Suppressor macrophage (primary cell): ENCODE measurements around the gene SAMD10.
"Not testable (repeated sequence)": the region's sequence is repeated elsewhere in the genome, so short reads cannot be mapped to it uniquely, and the experiment has no call there.

ENCODE experiments used
- DNase-seq, 4 experiments: peaks; one replicate each; pipeline ENCODE4 v3.0.0-alpha.2; 2020 to 2022

SAMD10 gene

DNA sequence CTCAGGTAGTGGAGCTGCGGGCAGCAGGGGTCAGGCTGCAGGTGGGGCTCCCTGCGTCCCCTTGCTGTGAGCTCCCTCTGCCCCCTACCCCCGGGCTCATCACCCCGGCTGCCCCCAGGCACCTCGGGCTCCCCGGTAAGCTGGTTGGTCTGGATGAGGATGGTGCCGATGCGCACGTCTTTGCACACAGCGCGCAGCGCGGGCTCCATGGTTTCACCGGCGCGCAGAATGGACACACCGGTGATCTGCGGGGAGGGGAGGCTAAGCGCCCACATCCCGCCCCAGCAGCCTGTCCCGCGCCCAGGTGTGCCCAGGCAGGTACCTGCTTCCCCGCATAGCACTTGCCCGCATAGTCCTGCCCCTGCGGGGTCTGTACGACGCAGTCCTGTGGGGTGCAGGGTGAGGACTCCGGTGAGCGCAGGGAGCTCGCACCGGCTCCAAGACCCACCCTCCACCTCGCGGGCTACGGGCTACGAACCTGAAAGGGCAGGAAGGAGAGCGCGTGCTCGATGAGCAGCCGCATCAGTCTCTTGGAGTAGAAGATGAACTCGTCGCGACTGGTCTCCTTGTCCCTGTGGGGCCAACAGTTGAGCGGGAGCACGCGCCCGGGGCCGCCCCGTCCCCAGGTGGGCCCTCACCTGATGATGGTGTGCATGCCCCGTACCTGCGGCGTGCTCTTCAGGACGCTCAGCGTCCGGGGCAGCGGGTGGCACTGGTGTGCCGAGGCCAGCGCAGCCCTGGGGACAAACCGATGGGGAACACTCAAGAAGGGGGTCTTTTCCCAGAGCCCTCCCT is 38.8 kb downstream of the SAMD10 start:
- DNase-seq = no peak

DNA sequence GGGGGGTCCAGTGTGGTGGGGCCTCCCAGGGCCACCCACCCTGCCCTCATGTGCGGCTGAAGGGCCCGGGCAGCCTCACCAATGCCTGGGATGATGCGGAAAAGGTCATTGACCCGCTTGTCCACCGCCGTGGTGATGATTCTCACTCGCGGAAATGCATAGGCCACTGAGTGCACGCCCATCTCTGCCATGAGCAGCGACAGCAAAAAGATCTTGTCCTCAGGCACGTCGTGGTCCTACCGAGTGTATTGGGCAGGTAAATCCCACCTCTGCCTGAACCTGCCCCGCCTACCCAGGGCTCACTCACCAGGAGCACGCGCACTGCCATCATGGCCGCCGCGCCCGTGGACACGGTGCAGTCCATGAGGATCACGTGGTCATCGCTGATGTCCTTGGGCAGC is 39.4 kb downstream of the SAMD10 start:
- no peak for DNase-seq

DNA sequence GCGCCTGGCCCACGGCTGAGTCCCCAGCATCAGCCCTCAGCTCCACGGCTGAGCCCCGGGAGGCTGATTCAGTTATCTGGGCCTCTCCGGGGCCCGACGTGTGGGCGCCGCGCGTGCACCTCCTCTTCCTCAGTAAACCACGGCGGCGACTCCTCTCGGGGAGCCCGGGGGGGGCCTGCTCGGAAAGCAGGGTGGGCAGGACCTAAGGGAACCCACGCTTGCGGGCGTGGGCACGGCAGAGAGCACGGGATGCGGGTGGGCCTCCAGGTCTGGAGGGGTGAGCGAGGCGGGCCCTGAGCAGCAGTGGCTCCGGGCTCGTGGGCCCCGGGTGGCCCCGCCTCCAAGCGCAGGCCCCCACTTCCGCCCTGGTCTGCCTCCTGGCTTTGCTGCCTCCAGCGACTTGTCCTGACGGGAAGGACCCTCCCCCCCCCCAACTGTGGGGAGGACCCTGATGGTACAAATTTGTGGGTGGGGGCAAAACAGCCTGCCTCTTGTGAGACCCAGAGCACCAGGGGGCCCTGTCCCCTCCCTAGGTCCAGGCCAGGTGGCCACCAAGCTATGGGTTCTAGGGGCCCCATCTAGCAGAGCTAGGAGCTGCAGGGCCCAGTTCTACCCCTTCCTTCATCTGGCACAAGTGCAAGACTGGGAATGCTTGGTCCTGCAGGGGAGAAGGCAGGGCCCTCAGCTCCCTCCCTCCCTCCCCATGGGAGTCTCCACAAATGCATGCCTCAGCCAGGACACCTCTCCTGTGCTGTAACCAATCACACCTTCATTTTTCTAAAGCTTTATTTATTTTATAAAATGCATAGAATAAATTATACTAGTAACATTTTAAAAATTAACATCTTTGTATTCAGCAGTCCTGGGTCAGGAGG is 40.1 kb downstream of the SAMD10 start:
- DNase-seq = peak in 2 of 4 experiments; percentile 20 to 39

DNA sequence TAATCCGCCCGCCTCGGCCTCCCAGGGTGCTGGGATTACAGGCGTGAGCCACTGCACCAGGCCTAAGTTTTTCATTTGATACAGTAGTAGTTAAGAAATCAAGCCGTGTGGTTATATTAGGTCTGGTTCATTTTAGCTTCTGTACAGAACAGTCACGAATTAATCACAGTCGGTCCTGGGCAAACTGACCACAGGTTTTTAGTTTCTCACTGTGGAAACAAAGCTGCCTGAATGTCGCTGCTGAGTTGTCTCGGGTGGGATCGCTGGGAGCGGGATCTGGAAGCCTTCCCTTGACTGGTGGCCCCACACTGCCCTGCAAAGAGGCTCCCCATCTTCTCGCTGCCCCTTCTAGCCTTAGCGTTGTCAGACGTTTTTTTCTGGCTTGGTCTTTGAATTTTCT is 41.8 kb downstream of the SAMD10 start:
- no peak for DNase-seq

DNA sequence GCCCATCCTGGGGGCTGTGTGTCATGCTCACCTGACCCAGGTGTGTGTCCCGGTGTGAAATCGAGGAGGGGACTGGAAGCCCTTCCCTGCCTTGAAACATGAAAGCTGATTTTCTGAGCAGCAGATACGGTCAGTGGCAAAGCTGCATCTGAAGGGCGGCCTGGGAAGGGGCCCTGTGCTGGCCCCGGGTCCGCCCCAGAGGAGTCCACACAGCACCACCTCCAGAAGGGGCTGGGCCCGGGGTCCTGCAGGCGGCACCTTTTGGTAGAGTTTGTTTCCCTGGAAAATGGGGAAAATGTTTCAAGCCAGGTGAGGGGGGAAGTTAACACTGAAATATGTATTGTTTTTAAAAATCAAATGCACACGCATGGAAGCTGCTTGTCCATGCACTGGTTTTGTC is 44.0 kb downstream of the SAMD10 start:
- DNase-seq = no peak

DNA sequence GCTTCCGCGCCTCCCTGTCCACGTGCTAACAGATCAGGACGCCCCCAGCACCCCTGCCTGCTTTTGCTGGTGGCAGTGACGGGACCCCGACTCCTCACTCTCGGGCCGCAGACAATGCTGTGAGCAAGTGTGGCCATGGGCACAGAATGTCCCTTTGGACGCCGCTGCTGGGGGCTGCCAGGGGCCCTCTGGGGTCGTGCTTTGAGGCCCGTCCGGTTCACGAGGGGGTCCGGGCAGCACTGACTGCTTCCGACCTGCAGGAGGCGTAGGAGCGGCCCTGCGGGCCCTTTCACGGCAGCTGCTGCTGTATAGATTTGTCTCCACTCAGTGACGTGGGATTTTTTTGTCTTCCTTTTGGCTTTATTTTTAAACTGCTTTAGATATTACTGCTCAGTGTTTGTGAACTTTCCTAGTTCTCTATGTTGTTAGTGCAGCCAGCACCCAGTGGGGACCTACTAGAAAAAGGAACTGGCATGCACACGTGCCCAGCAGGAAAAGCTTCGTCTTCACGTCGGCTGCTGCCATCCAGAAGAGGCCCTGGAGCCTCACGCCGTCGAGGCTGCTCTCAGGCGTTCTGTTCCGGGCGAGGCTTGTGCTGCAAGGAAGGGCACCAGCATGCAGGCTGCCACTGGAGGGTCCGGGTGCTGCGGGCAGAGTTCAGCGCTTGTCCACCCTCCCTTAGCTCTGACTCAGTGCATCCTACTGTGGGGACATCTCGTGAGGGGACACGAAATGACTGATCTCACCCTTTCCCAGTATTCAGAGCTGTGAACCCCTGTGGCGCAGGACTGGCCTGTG is 45.0 kb downstream of the SAMD10 start:
- peak in 1 of 4 experiments; percentile 44 for DNase-seq

DNA sequence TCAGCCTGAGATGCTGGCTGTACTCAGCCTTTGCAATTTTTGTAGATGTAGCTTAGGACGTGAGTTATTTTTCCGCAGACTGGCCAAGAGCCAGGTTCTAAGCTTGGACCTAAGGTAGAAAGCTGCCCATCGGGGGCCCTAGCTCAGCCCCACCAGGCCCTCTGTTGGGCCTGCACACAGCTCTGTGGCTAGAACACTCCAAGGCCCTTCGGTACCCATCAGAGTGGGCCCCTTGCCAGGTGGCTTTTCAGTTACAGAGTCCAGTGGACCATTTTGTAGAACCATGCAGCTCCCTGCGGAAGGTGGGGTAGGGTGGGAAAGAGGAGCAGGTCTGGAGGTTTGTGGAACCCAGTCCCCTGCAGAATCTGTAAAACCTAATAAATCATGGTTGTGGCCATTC is 45.8 kb downstream of the SAMD10 start:
- DNase-seq = no peak

DNA sequence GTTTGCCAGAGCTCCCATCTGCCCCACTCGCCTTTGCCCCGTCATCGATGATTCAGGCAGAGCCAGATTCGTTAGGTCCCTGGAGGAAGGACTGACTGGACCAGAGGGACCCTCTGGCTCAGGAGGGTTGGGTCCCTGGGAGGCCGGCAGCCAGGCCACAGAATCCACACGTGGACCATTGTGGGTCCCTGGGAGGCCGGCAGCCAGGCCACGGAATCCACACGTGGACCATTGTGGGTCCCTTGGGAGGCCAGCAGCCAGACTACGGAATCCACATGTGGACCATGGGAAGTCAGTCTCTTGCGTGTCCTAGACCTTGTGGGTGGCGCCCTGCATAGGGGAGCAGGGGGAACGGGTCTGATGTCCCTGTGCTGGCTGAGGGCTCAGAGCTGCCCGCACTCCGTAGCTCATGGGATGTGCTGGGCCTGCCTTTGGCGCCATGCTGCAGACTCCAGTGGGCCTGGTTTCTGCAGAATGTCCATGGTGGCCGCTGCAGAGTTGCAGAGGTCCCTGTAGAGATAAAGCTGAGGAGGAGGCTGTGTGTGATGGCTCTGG is 46.8 kb downstream of the SAMD10 start:
- DNase-seq = no peak

DNA sequence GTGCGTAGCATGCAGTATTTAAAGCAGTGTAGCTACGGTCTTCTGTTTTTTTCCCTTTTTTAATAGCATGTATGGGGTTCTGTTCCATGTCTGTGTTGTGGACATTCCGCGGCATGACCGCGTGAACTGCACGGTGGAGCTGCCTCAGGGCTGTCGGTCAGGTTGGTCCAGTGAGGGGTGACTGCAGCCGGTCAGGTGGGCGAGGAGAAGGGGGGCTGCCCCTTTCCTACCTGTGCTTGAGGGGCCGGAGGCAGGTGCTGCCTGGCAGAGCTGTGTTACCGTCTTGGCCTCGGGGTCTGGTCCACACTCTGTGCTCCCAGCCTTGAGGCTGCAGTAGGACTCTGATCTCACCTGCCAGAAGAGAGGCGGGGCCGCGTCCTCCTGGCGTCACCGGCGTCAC is 47.7 kb downstream of the SAMD10 start:
- no peak for DNase-seq

DNA sequence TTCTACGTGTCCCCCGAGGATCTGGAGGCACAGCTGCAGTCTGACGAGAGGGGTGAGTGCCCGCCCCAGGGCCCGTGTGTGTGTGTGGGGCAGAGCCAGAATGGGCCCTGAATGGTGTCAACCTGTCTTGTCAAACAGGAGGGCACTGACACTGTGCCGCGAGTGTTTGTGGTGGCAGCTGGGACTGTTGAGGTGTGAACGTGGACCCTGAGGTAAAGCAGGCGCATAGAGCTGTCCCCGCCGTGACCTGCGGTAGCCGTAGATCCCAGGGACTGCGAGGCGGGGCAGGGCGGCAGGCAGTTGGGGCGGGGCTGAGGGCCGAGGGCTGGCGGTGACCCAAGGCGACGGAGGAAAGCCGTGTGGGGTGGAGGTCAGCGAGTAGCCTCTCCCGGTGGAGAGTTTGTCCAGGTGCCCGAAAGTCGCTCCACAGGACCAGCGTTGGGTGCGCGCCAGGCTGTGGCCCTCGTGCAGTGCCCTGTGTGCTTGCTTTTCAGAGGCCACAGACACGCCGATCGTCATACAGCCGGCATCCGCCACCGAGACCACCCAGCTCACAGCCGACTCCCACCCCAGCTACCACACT is 48.4 kb downstream of the SAMD10 start:
- DNase-seq = no peak

DNA sequence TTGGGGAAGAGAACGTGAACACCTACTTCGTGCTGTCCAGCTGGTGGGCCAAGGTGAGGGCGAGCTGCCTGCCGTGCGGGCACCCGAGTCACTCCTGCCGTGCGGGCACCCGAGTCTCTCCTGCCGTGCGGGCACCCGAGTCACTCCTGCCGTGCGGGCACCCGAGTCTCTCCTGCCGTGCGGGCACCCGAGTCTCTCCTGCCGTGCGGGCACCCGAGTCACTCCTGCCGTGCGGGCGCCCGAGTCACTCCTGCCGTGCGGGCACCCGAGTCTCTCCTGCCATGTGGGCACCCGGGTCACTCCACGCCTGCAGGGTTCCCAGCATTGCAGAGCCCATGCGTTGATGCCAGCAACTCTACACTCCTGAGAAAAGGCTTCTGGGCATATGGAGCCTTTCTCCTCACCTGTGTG is 50.0 kb downstream of the SAMD10 start:
- DNase-seq = not testable (repeated sequence)

DNA sequence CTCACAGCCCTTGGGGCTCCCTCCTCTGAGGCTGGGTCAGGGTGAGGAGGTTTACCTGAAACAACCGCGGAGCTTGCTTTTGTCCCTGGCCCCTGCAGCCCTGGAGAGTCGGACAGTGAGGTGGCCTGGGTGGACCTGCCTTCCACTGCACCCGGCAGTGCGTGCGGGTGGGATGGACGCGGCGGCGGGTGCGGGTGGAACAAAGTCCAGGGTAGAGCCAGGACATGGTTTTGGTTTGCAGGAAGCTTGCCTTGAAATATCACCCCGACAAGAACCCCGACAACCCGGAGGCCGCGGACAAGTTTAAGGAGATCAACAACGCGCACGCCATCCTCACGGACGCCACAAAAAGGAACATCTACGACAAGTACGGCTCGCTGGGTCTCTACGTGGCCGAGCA is 50.4 kb downstream of the SAMD10 start:
- no peak for DNase-seq

DNA sequence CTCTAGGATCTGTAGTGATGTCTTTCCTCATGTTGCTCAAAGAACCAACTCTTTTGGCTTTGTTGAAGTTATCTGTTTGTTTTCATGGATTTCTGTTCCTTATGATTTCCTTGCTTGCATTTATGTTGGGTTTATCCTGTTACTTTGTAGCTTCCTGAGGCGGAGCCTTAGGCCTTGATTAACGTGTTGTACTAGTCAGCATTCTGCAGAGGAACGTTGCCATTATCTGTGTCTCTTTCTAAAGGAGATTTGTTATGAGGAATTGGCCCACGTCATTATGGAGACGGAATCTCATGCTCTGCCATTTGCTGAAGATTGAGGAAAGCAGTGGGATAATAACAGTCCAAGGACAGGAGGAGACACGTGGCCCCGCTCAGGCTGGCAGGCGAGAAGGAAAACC is 53.1 kb downstream of the SAMD10 start:
- DNase-seq = no peak

DNA sequence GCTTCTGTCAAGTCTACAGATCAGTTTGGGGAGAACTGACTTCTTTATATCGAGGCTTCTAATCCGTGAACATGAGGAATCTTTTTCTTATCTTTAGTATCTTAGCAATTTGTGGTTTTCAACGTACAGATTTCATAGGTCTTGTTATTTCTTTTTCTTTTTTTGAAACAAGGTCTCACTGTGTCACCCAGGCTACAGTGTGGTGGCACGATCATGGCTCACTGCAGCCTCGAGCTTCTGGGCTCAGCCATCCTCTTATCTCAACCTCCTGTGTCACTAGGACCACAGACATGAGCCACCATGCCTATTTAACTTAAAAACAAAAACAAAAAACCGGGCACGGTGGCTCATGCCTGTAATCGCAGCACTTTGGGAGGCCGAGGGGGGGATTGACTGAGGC is 55.2 kb downstream of the SAMD10 start:
- no peak for DNase-seq
